GM23338 (cell line): ENCODE measurements around the gene GRK5. TPM values are rescaled to one million over a fixed set of nuclear protein-coding genes. Genes with fewer than 3 reads are reported as not detected.

ENCODE experiments used
- ATAC-seq: fragments of 200-7000 bp; cut with Tn5 transposase; 3 replicates; pipeline ENCODE4 v1.9.1; 2020
- DNase-seq: peaks from one replicate; pipeline ENCODE4 v3.0.0-alpha.2; 2015; ENCODE audit warnings: low spot score
- H2AFZ ChIP-seq: fragments of 200-600 bp; sonication (generic); 2 replicates; pipeline ENCODE4 v1.8.0; 2016; ENCODE audit warnings: antibody characterized with exemption, mild to moderate bottlenecking, moderate library complexity
- H3F3A ChIP-seq: fragments of 200-600 bp; sonication (generic); replicated peaks from 2 replicates; pipeline ENCODE4 v1.8.0; 2017; ENCODE audit warnings: antibody characterized with exemption, mixed run types, low read depth
- H3K27ac ChIP-seq: fragments of 200-600 bp; sonication (generic); 2 replicates; pipeline ENCODE4 v1.6.1; 2016; ENCODE audit warnings: low read depth
- H3K27me3 ChIP-seq: fragments of 200-600 bp; sonication (generic); 2 replicates; pipeline ENCODE4 v1.8.0; 2016; ENCODE audit warnings: mild to moderate bottlenecking, mixed run types, moderate library complexity; ENCODE audit not compliant: insufficient read depth
- H3K36me3 ChIP-seq: fragments of 200-600 bp; sonication (generic); 2 replicates; pipeline ENCODE4 v1.8.0; 2016; ENCODE audit warnings: mild to moderate bottlenecking; ENCODE audit not compliant: insufficient read depth
- H3K4me1 ChIP-seq: fragments of 200-600 bp; sonication (generic); 2 replicates; pipeline ENCODE4 v1.8.0; 2016; ENCODE audit warnings: mild to moderate bottlenecking, moderate library complexity; ENCODE audit not compliant: insufficient read depth
- H3K4me2 ChIP-seq: fragments of 200-600 bp; sonication (generic); 2 replicates; pipeline ENCODE4 v1.7.1; 2017; ENCODE audit warnings: mixed run types
- H3K4me3 ChIP-seq: fragments of 200-600 bp; sonication (generic); 2 replicates; pipeline ENCODE4 v1.6.1; 2016; ENCODE audit warnings: mixed run types
- H3K79me2 ChIP-seq: fragments of 200-600 bp; sonication (generic); replicated peaks from 2 replicates; pipeline ENCODE4 v1.8.0; 2017; ENCODE audit warnings: mild to moderate bottlenecking; ENCODE audit not compliant: insufficient read depth
- H3K9me2 ChIP-seq: fragments of 200-600 bp; sonication (generic); 2 replicates; pipeline ENCODE4 v1.8.0; 2017; ENCODE audit not compliant: insufficient read depth
- H4K20me1 ChIP-seq: fragments of 200-600 bp; sonication (generic); replicated peaks from 2 replicates; pipeline ENCODE4 v1.8.0; 2017; ENCODE audit warnings: mild to moderate bottlenecking; ENCODE audit not compliant: insufficient read depth
- H3K27ac Mint-ChIP-seq: 2 replicates; pipeline ENCODE4 v1.8.0; 2020; ENCODE audit warnings: inconsistent platforms, mild to moderate bottlenecking, moderate library complexity, mixed read lengths
- H3K27me3 Mint-ChIP-seq: 3 replicates; pipeline ENCODE4 v1.8.0; 2022; ENCODE audit warnings: low read depth, mild to moderate bottlenecking, moderate library complexity, mixed read lengths, inconsistent platforms; ENCODE audit not compliant: insufficient read depth, poor library complexity
- H3K36me3 Mint-ChIP-seq: 3 replicates; pipeline ENCODE4 v1.8.0; 2021; ENCODE audit warnings: low read depth, mild to moderate bottlenecking, inconsistent platforms, moderate library complexity, mixed read lengths
- H3K4me1 Mint-ChIP-seq: 3 replicates; pipeline ENCODE4 v1.8.0; 2020; ENCODE audit warnings: mild to moderate bottlenecking, inconsistent platforms, mixed read lengths
- H3K4me3 Mint-ChIP-seq: 3 replicates; pipeline ENCODE4 v1.8.0; 2021; ENCODE audit warnings: moderate library complexity, mild to moderate bottlenecking, inconsistent platforms, mixed read lengths
- H3K9me3 Mint-ChIP-seq: 3 replicates; pipeline ENCODE4 v1.8.0; 2020; ENCODE audit warnings: moderate library complexity, mild to moderate bottlenecking, inconsistent platforms, mixed read lengths
- CREB1 ChIP-seq: fragments of 250-450 bp; sonication (Bioruptor Pico); IDR thresholded peaks from 2 replicates; pipeline ENCODE4 v1.5.0; 2020; ENCODE audit warnings: low read depth, mild to moderate bottlenecking, moderate library complexity
- CTCF ChIP-seq, 2 experiments: fragments of 200-600 bp in 1 of 2; sonication (generic) in 1 of 2; conservative IDR thresholded peaks; 2 replicates each; pipeline versions ENCODE4 v1.5.1 to v1.6.1; 2016 to 2017; ENCODE audit warnings: antibody characterized with exemption in 2 of 2, low read depth in 2 of 2, mild to moderate bottlenecking in 2 of 2, moderate library complexity in 1 of 2
- ETS1 ChIP-seq: IDR thresholded peaks from 2 replicates; pipeline ENCODE4 v1.6.1; 2016; ENCODE audit warnings: antibody characterized with exemption
- EZH2 ChIP-seq: fragments of 200-600 bp; sonication (generic); IDR thresholded peaks from one replicate; pipeline ENCODE4 v1.8.0; 2017; ENCODE audit warnings: antibody characterized with exemption, mild to moderate bottlenecking, low read depth; ENCODE audit not compliant: unreplicated experiment
- JUNB ChIP-seq: IDR thresholded peaks from one replicate; pipeline ENCODE4 v1.6.1; 2016; ENCODE audit warnings: antibody characterized with exemption; ENCODE audit not compliant: unreplicated experiment
- POLR2AphosphoS5 ChIP-seq: IDR thresholded peaks from 2 replicates; pipeline ENCODE4 v1.6.1; 2016; ENCODE audit warnings: antibody characterized with exemption, low read depth
- REST ChIP-seq: IDR thresholded peaks from one replicate; pipeline ENCODE4 v1.6.1; 2018; ENCODE audit warnings: antibody characterized with exemption; ENCODE audit not compliant: unreplicated experiment
- ZNF114 ChIP-seq: fragments of 250-450 bp; sonication (Bioruptor Pico); IDR thresholded peaks from 2 replicates; pipeline ENCODE4 v1.5.0; 2020; ENCODE audit warnings: mild to moderate bottlenecking, moderate library complexity
- polyA plus RNA-seq: library from polyadenylated mRNA; unstranded; fragments of >200 nt; fragmentation: Nextera tagmentation; extraction: Ambion mirVana; gene quantifications from 2 replicates; pipeline ENCODE4 v1.2.1, GENCODE V29; 2016
- total RNA-seq: library from RNA; depleted of rRNA; stranded (reverse); fragments of >200 nt; shearing (Covaris generic); gene quantifications from 2 replicates; pipeline ENCODE4 v1.2.3, GENCODE V29; 2014

The GRK5 gene
- total and polyA plus RNA-seq, 2 experiments from 2014 or later = 0.53 to 2.0 TPM

- TF ChIP-seq ETS1 (no peak), EZH2 (no peak)
Observed at GRCh38 chr10:119393019-119393418, 185.6 kb downstream of the GRK5 start (continued).

GRCh38 chr10:119393421-119393820, 186.1 kb downstream of the GRK5 start:
- no peak overlapping the region for H3K27ac ChIP-seq
- Mint-ChIP-seq H3K27ac (no peak overlapping the region), H3K4me3 (no peak overlapping the region), H3K27me3 (peaks cover 5% of the 10 kb centered on the region), H3K9me3 (no peaks in the 10 kb centered on the region), H3K4me1 (no peaks in the 10 kb centered on the region), H3K36me3 (no peaks in the 10 kb centered on the region; the same call in 2 of the 3 replicates)
- no peaks in the 10 kb centered on the region for H4K20me1 ChIP-seq
- ATAC-seq (no peak), DNase-seq (no peak)
- TF ChIP-seq ETS1 (no peak), ZNF114 (no peak), CREB1 (CRISPR knock-in tag) (no peak), CTCF (conservative IDR thresholded peaks at IDR 0.05; ENCODE audit: low read depth in 2 of 2) (no peak), JUNB (no peak), POLR2AphosphoS5 (no peak), REST (no peak)
- H3K4me1 ChIP-seq = no peaks in the 10 kb centered on the region
- H3K36me3 ChIP-seq = no peaks in the 10 kb centered on the region
- H3K27me3 ChIP-seq = no peaks in the 10 kb centered on the region
- no peaks in the 10 kb centered on the region for H3K9me2 ChIP-seq
- H3K4me2 ChIP-seq = no peak overlapping the region
- H3K4me3 ChIP-seq = no peak overlapping the region
- H3K79me2 ChIP-seq = no peaks in the 10 kb centered on the region
- H2AFZ ChIP-seq = no peak overlapping the region
- no peaks in the 10 kb centered on the region for H3F3A ChIP-seq
